Breast epithelium (tissue), 3 donors: ENCODE results near the gene PTPRG.

Experiments
- POLR2A ChIP-seq: fragments of 450-650 bp; IDR thresholded peaks from one replicate; pipeline ENCODE4 v1.6.1; 2016; ENCODE audit warnings: antibody characterized with exemption, mild to moderate bottlenecking, moderate library complexity
- TF ChIP-seq, protein P1 (sequence below), 3 donors: fragments of 450-650 bp; IDR thresholded peaks; one replicate each; pipeline ENCODE4 v1.5.1; 2016 to 2017; ENCODE audit warnings: antibody characterized with exemption in 3 of 3, mild to moderate bottlenecking in 3 of 3, moderate library complexity in 3 of 3

GRCh38 chr3:61742006-61742405, 180.6 kb downstream of the PTPRG start:
- TF ChIP-seq, protein P1, sequence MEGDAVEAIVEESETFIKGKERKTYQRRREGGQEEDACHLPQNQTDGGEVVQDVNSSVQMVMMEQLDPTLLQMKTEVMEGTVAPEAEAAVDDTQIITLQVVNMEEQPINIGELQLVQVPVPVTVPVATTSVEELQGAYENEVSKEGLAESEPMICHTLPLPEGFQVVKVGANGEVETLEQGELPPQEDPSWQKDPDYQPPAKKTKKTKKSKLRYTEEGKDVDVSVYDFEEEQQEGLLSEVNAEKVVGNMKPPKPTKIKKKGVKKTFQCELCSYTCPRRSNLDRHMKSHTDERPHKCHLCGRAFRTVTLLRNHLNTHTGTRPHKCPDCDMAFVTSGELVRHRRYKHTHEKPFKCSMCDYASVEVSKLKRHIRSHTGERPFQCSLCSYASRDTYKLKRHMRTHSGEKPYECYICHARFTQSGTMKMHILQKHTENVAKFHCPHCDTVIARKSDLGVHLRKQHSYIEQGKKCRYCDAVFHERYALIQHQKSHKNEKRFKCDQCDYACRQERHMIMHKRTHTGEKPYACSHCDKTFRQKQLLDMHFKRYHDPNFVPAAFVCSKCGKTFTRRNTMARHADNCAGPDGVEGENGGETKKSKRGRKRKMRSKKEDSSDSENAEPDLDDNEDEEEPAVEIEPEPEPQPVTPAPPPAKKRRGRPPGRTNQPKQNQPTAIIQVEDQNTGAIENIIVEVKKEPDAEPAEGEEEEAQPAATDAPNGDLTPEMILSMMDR (IDR thresholded peaks at IDR 0.05): no peak
- TF ChIP-seq POLR2A: no peak
